SH-SY5Y (cell line): ENCODE data around the gene SECTM1.

Experiments
- GATA2 ChIP-seq: IDR thresholded peaks from 2 replicates; pipeline ENCODE4 v1.6.1; 2011; ENCODE audit warnings: mild to moderate bottlenecking, low read depth, low read length
- GATA3 ChIP-seq: IDR thresholded peaks from 2 replicates; pipeline ENCODE4 v1.6.1; 2011; ENCODE audit warnings: low read depth, mild to moderate bottlenecking, low read length, moderate library complexity

DNA sequence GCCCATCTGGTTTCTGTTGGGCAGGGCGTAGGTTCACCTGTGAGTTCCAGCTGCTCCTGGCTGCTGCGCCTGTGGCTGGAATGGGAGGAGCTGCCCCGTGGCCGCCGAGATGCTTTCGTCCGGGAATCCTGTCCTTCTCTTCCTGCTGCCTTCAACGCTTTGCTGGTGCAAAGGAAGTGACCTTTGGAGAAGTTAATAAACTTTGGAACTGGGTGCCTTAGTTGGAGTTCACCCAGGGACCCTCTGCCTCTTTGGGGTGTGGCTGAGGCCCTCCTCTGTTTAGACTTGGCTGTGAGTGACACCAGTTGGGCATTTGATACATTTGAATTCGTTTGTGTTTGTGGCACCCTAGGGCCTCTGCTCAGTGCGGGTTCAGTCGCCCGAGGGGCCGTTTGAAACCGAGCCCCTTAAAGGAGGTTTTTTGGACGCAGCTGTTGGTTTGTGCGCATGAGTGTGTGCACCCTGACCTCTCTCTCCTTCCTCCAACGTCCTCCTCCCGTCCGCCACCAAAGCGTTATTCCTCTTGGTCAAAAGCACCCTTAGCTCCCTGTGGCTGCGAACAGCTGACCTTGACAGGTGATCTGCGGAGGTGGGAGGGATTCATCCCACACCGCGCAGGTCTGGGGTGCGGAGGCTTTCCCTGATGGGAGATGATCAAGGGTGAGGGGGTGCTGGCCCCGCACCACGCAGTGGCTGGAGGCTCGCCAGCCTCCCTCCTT is 9.0 kb upstream of the SECTM1 start:
- TF ChIP-seq GATA3 (no peak), GATA2 (no peak)
